Mononuclear cell (primary cell): Measurements from ENCODE around the gene SIMC1. TPM values are rescaled to one million over a fixed set of nuclear protein-coding genes. Genes with fewer than 3 reads are reported as not detected.
A peak's percentile ranks its signal among the peaks of the same experiment; 100 is the strongest.

Experiments
- H3K27me3 ChIP-seq: 2 replicates; pipeline ENCODE4 v1.6.0; 2011; ENCODE audit warnings: low read length, control low read depth; ENCODE audit not compliant: insufficient read depth
- H3K4me1 ChIP-seq: 2 replicates; pipeline ENCODE4 v1.5.1; 2011; ENCODE audit warnings: mild to moderate bottlenecking, low read length, control low read depth; ENCODE audit not compliant: insufficient read depth
- H3K4me3 ChIP-seq: 2 replicates; pipeline ENCODE4 v1.5.1; 2011; ENCODE audit warnings: mild to moderate bottlenecking, low read length, moderate library complexity
- H3K9me3 ChIP-seq: 2 replicates; pipeline ENCODE4 v1.5.1; 2011; ENCODE audit warnings: low read depth, mild to moderate bottlenecking, control low read depth, low read length
- total RNA-seq: library from RNA; depleted of rRNA; stranded (reverse); fragments of >200 nt; gene quantifications from one replicate; pipeline ENCODE4 v1.2.3, GENCODE V29; 2012

SIMC1 gene
- total RNA-seq, 1 donor = 11.5 TPM

DNA sequence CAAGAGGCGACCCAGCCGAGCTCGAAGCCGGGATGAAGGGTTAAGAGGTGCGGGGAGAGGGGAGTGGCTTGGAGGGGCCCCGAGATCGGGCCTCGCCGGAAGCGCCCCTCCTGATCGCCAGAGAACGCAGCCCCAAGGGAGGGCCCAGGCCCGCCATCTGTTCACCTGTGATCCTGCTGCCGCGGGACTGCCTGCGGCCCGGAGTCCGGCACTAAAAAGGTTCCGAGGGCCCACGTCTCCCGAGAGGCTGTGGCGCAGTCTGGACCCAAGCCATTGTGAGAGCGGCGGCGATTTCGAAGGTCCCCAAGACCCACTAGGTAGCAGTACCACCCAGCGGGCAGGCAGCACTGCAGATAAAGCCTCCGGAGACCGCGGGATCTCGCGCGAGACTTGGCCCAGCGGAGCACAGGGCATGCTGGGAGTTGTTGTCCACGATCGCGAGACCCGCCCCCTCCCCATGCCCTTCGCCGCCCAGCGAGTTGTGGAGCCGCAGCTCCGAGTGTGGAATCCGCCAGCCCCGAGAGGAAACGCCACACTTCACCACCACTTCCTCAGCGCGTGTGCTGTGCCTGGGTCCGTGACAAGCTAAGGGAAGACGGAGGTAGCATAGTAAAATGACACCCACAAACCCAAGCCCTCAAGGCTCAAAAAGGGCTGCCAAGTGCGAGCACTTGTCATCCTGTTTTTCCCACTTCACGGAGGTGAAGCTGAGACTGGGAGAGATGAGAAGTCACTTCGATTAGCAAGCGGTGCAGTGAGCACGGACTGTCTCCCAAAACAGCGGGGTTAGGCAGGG is 123.4 kb downstream of the SIMC1 start, which contains the start of gene KIAA1191:
KIAA1191 (minus strand) TSS at position 328 of the 796 bp plus-strand sequence. CDS start 2,256 bp downstream, outside the sequence.
- Histone ChIP-seq H3K4me3 (peak within 1 kb of the TSS; percentile 94), H3K4me1 (peaks cover 42% of the 10 kb centered on the region), H3K27me3 (no peaks in the 10 kb centered on the region), H3K9me3 (no peaks in the 10 kb centered on the region)

DNA sequence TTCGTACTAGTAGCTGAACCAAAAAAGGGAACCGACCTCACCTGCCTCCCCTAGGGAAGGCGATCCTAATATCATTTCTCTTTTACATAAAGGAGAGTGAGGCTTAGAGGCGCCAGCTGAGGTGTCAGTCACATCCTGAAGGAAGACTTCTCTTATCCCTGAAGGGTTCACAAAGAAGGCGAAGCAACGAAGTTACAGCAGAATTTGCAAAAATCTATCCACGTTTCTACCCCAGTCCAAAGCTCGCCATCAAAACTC is 123.9 kb downstream of the SIMC1 start:
- peaks cover 42% of the 10 kb centered on the region for H3K4me1 ChIP-seq
- no peaks in the 10 kb centered on the region for H3K9me3 ChIP-seq
- no peaks in the 10 kb centered on the region for H3K27me3 ChIP-seq
- peak overlapping the region; percentile 94 for H3K4me3 ChIP-seq

GRCh38 chr5:176364765-176365350 is 126.6 kb downstream of the SIMC1 start:
- H3K27me3 ChIP-seq = no peaks in the 10 kb centered on the region
- H3K4me3 ChIP-seq = peak overlapping the region; percentile 53
- H3K4me1 ChIP-seq = peaks cover 36% of the 10 kb centered on the region
- no peaks in the 10 kb centered on the region for H3K9me3 ChIP-seq

DNA sequence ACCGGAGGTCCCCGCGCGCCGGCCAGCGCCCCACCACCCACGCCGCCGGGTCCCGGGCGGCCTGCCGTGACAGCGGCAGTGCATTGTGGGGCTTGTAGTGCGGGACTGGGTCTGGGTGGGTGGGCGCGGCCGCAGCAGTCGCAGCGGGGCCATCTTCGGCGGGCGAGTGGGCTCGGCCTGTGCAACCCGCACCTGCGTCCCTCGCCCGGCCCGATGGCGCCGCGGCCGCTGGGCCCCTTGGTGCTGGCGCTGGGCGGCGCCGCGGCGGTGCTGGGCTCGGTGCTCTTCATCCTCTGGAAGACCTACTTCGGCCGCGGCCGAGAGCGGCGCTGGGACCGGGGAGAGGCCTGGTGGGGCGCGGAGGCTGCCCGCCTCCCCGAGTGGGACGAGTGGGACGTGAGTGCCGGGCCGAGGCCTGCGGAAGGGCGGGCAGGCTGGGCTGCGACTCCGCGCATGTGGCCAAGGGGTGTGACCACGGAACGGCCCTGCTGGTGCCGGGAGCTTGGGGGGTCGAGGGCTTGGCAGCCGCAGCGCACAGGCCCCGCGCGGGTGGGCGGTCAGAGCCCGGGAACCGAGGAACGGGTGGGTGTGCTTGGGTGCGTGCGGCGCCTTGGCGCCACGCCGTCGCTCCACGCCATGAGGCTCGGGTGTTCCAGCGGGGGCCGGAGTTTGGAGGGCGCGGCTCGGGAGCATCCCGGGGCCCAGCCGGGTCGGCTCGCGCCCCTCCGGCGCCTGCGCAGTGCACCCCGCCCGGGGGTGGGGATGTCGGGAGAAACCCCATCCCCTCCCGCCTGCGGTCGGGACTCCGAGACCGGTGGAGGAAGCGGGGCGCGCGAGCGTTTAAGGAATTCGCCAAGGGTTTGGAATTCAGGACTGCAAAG is 127.4 kb downstream of the SIMC1 start, which contains the start of gene ARL10:
ARL10 (plus strand) TSS at position 137 of the 881 bp plus-strand sequence; CDS start at position 214, 77 bp downstream.
- Histone ChIP-seq H3K4me3 (peak within 1 kb of the TSS; percentile 53), H3K27me3 (no peaks in the 10 kb centered on the region), H3K9me3 (no peaks in the 10 kb centered on the region), H3K4me1 (peaks cover 30% of the 10 kb centered on the region)

DNA sequence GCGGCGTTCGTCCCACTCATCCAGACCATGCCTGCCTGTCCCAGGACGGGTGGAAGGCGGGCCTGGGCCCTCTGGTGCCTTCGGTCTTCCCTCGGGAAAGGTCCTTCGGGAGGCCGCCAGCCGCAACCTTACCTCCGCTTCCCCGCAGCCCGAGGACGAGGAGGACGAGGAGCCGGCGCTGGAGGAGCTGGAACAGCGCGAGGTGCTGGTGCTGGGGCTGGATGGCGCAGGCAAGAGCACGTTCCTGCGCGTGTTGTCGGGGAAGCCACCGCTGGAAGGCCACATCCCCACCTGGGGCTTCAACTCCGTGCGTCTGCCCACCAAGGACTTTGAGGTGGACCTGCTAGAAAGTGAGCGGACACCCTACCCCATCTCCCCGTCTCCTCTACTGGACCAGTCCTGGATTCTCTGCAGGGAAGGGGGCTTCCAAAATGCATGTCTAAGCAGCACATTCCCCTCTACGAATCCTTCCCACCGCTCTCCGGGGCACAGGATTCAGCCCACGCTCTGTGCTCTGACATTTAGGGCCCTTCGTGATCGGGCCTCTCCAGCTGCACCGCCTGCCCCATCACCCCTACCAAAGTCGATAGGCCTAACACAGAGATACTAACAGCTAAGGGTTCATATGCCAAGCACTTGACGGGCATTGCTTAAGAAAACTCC is 128.1 kb downstream of the SIMC1 start:
- H3K4me1 ChIP-seq = peaks cover 24% of the 10 kb centered on the region
- no peaks in the 10 kb centered on the region for H3K9me3 ChIP-seq
- no peak overlapping the region for H3K4me3 ChIP-seq
- no peaks in the 10 kb centered on the region for H3K27me3 ChIP-seq

DNA sequence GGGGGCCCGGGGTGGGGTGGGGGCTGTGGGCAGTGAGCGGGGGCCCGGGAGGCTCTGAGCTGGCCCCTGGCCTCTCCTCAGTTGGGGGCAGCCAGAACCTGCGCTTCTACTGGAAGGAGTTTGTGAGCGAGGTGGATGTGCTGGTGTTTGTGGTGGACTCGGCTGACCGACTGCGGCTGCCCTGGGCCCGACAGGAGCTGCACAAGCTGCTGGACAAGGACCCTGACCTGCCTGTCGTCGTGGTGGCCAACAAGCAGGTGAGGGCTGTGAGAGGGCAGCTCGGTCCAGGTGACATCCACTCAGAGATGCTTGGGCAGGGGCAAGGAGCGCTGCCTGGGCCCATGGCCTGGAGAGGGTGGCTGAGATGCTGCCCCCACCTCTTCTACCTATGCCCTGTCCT is 130.5 kb downstream of the SIMC1 start:
- Histone ChIP-seq H3K4me3 (no peak overlapping the region), H3K27me3 (no peaks in the 10 kb centered on the region), H3K4me1 (peaks cover 16% of the 10 kb centered on the region), H3K9me3 (no peaks in the 10 kb centered on the region)

DNA sequence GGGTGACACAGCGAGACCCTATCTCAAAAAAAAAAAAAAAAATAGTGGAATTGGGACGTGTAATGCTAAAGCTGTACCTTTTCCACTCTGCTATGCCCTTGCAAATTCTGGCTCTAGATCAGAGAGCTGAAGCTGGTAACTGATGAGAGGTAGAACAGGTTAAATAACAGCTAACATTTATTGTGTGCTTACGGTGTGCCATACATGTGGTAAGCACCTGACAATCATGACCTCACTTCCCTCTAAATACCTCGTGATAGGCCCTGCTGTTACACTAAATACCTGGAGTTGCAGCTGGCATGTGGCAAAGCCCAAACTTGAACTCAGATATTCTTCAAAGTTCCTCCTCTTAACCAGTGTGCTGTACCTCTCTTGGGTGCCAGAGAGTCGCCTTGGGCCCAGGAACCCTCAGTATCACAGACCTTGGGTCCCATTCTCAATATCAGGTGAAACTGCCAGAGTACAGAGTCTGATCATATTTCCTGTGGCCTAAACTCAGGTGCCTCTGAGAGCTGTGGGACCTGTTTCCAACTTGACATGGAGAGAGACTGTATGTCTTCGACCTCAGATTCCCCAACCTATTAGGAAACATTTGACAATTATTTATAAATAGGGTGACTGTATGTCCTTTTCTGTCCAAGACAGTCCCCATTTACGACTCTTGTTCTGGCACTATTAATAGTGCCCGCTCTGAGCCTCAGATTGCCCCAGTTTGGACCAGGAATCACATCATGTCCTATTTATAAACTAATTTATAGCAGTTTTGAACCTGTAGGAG is 131.9 kb downstream of the SIMC1 start:
- no peaks in the 10 kb centered on the region for H3K9me3 ChIP-seq

DNA sequence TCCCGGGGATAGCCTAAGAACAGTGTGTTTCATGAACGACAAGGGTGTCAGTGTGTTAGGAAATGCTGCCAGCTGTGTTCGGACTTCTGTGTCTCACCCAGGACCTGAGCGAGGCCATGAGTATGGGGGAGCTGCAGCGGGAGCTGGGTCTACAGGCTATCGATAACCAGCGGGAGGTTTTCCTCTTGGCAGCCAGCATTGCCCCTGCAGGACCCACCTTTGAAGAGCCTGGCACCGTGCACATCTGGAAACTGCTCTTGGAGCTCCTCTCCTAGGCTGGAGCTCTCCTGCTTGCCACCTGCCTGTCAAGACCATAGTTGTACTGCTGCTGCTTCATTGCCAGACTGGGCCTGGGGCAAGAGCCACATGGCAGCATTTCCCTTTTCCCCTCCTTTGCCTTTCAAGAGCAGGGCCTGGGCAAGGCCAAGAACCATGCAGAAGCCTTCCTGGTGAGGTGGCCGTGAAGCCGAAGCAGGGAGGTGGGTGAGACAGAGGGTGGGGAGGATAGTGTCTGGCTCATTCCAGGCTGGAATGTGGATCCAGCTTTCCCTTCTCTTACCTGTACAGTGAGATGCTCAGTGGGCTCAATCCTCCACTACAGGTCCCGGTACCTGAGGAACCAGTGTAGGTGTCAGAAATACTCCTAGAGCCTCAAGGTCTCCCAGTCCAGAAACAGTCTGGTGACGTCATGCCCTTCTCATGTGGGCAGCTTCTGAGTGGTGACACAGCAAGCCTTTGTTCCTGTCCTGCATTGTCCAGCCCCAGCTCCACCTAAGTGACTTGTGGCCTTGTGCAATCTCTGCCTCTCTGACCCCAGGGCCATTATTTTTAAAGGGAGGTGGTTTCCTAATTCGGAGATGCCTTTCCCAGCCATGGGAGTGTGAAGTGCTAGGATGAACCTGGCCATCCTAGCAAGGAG is 133.7 kb downstream of the SIMC1 start:
- Histone ChIP-seq H3K27me3 (no peaks in the 10 kb centered on the region), H3K4me1 (no peaks in the 10 kb centered on the region), H3K4me3 (no peak overlapping the region), H3K9me3 (no peaks in the 10 kb centered on the region)

More for the DNA sequence above, 131.9 kb downstream of the SIMC1 start:
- Histone ChIP-seq H3K4me1 (peaks cover 11% of the 10 kb centered on the region), H3K27me3 (no peaks in the 10 kb centered on the region), H3K4me3 (no peak overlapping the region)

DNA sequence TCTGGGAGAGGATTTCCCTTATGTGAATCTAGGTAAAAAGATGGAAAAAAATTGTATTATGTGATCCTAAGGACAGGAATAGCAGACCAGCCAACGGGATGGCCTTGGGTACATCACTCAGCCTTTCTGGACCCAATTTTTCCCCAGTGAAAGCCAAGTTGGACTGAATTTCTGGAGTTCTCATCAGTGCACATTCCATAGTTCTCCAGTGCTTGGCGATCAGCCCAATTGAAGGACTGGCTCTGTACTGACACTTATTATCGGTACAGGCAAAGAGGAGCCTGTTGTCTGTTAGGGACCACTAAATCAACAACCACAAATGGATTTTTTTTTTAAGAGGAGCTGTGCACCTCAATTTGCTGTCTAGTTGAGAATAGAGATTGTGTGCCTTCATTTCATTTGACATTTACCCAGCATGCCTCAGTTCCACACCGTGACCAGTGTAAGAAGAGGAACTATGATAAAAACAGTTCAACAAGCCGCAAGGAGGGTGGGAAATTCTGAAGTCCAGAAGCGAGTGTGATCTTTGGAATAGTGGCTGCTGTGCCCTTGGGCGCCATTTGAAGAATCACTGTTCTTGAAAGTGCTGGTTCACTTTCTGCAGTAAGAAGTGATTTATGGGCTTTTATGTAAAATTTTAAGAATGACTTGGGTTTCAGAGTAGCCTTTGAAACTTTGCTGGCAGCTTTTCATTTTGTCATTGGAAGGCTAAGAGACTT is 135.0 kb downstream of the SIMC1 start:
- Histone ChIP-seq H3K4me1 (no peaks in the 10 kb centered on the region), H3K4me3 (no peak overlapping the region), H3K27me3 (no peaks in the 10 kb centered on the region), H3K9me3 (no peaks in the 10 kb centered on the region)

- no peaks in the 10 kb centered on the region for H3K27me3 ChIP-seq
- no peaks in the 10 kb centered on the region for H3K9me3 ChIP-seq
- H3K4me3 ChIP-seq = no peak overlapping the region
- H3K4me1 ChIP-seq = peaks cover 5% of the 10 kb centered on the region
These were observed 141.7 kb downstream of the SIMC1 start for GRCh38 chr5:176379881-176380280.

DNA sequence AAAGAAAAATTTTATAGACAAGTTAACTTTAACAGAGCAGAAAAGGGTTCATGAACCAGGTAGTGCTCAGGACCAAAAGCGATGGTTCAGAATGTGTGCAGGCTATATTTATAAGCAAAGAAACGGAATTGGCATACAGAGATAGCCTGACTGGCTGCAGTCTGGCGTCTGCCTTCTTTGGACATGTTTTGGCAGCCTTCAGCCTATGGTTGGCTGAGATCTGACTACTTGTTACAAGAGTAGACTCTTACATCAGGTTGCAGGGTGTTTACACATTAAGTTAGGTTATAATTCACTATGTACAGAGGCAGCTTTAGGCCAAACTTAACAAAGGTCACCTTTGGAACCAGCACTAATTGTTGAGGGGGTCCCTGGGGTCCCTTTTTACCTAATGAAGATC is 143.2 kb downstream of the SIMC1 start:
- peaks cover 7% of the 10 kb centered on the region for H3K4me1 ChIP-seq
- H3K9me3 ChIP-seq = no peaks in the 10 kb centered on the region
- H3K4me3 ChIP-seq = no peak overlapping the region
- no peaks in the 10 kb centered on the region for H3K27me3 ChIP-seq

GRCh38 chr5:176381979-176382378 is 143.8 kb downstream of the SIMC1 start:
- H3K4me3 ChIP-seq = no peak overlapping the region
- H3K9me3 ChIP-seq = no peaks in the 10 kb centered on the region
- no peaks in the 10 kb centered on the region for H3K27me3 ChIP-seq
- peaks cover 12% of the 10 kb centered on the region for H3K4me1 ChIP-seq

DNA sequence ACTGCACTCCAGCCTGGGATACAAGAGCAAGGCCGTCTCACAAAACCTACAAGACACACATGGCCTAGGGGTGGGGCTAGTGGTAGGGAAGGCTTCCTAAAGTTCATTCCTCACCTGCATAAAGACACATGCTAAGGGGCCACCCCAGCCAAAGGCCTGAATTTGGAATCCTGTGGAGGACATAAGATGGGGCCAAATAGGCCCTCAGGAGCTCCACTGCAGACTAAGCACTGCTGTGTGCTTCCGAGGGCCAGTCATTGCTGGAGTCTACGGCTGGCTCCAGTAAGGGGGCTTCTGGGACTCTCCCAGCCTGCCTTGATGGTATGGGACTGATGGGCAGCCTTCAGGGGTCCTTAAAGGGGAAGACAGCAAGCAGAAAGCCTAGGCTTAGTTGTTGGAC is 144.5 kb downstream of the SIMC1 start:
- Histone ChIP-seq H3K9me3 (no peaks in the 10 kb centered on the region), H3K4me3 (no peak overlapping the region), H3K4me1 (peaks cover 20% of the 10 kb centered on the region), H3K27me3 (no peaks in the 10 kb centered on the region)
